ENCODE data around the gene SCO2. TPM values are rescaled to one million over a fixed set of nuclear protein-coding genes. Genes with fewer than 3 reads are reported as not detected.

The SCO2 gene
- total RNA-seq, 4 donors from 2014 or later, result 1.5 to 9.4 (median 4.4) TPM

DNA sequence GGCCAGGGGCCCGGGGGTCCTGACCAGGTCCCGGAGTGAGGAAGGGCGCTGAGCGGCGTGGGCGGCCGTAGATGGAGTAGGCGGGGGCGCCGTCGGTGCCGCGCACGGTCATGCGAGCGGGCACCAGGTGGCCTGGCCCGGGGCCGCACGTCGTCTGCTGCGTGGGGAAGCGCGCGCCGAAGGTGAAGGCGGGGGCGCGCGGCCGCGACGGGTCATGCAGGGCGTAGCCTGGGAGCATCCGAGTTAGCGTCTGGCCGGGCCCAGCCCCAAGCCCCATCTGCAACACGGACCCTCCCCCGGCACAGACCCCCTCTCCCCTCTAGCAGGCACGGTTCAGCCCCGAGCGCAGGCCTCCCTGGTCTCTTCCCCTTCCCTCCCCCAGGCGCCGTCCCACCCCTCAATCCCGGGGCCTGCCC is 6.2 kb upstream of the SCO2 start:
- intact Hi-C loops (cut with DNase I; ENCODE audit: low total_unique reads), result no loop called here
- TF ChIP-seq POLR2A (IDR thresholded peaks at IDR 0.05), result no peak
- TF ChIP-seq, protein P1, sequence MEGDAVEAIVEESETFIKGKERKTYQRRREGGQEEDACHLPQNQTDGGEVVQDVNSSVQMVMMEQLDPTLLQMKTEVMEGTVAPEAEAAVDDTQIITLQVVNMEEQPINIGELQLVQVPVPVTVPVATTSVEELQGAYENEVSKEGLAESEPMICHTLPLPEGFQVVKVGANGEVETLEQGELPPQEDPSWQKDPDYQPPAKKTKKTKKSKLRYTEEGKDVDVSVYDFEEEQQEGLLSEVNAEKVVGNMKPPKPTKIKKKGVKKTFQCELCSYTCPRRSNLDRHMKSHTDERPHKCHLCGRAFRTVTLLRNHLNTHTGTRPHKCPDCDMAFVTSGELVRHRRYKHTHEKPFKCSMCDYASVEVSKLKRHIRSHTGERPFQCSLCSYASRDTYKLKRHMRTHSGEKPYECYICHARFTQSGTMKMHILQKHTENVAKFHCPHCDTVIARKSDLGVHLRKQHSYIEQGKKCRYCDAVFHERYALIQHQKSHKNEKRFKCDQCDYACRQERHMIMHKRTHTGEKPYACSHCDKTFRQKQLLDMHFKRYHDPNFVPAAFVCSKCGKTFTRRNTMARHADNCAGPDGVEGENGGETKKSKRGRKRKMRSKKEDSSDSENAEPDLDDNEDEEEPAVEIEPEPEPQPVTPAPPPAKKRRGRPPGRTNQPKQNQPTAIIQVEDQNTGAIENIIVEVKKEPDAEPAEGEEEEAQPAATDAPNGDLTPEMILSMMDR (IDR thresholded peaks at IDR 0.05), result no peak
- DNase-seq (ENCODE audit: low spot score in 2 of 2), result peak; percentile 56 to 94
- peak overlapping the region; percentile 61 for H3K4me3 ChIP-seq (ENCODE audit: low read depth, poor library complexity, severe bottlenecking)
- whole genome bisulfite sequencing, 2 donors, result 0% methylated on average over 25 to 34 of the region's 44 CpGs

DNA sequence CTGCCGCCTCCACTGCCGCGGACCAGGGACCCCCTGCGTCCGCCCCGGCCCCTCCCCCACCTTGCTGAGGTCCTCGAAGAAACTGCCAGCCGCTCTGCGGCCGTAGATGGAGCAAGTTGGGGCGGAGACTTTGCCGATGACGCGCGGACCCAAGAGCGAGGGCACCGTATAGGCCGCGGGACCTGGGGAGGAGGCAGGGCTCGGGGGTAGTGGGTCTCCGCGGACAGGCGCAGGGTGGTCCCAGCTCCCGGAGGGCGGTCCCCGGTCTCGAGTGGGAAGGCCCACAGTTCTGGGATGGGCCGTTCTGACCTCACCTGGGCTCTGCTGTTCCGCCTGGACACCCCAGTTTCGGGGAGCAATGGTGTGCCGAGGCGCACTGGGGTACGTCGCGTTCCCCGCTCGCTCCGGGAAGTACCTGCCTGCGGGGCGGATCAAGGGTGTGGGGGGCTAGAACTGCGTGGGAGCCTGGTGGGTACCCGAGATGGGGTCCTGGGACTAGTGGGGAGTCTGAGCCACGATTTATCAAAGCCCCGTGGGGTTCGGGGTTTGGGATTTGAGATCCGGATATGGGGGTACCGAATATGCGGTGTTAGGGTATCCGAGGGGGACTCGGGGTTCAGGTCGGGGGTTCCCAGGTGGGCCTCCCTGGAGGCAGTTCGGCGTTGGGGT is 5.6 kb upstream of the SCO2 start:
- intact Hi-C loops (cut with DNase I; ENCODE audit: low total_unique reads), result no loop called here
- peak; percentile 88 to 98 for DNase-seq (ENCODE audit: low spot score in 2 of 2)
- WGBS, 2 donors, result 2 to 6% methylated on average over 33 to 41 of the region's 53 CpGs
- peak in 1 of 2 donors; percentile 23 for TF ChIP-seq POLR2A (IDR thresholded peaks at IDR 0.05)
- TF ChIP-seq, protein P1 (IDR thresholded peaks at IDR 0.05), result no peak
- peak overlapping the region; percentile 61 for H3K4me3 ChIP-seq (ENCODE audit: low read depth, poor library complexity, severe bottlenecking)

DNA sequence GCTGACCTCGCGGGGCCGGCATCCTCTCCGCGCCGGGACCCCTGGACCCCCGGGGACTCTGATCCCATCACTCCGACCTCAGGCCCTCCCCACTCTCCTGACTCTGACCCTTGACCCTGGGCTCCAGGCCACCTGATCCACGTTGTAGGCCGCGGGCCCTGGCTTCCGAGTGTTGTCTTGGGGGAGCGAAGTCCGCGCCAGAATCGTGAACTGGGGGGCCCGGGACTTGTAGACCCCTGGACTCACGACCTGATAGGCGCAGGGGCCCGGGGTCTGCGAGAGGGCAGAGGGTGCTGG is 5.1 kb upstream of the SCO2 start:
- TF ChIP-seq, protein P1 (IDR thresholded peaks at IDR 0.05), result no peak
- TF ChIP-seq POLR2A (IDR thresholded peaks at IDR 0.05), result no peak
- WGBS, 2 donors, result 0% methylated on average over 7 to 19 of the region's 21 CpGs
- peak overlapping the region; percentile 61 for H3K4me3 ChIP-seq (ENCODE audit: low read depth, poor library complexity, severe bottlenecking)
- intact Hi-C loops (cut with DNase I; ENCODE audit: low total_unique reads), result no loop called here
- no peak for DNase-seq (ENCODE audit: low spot score in 2 of 2)

DNA sequence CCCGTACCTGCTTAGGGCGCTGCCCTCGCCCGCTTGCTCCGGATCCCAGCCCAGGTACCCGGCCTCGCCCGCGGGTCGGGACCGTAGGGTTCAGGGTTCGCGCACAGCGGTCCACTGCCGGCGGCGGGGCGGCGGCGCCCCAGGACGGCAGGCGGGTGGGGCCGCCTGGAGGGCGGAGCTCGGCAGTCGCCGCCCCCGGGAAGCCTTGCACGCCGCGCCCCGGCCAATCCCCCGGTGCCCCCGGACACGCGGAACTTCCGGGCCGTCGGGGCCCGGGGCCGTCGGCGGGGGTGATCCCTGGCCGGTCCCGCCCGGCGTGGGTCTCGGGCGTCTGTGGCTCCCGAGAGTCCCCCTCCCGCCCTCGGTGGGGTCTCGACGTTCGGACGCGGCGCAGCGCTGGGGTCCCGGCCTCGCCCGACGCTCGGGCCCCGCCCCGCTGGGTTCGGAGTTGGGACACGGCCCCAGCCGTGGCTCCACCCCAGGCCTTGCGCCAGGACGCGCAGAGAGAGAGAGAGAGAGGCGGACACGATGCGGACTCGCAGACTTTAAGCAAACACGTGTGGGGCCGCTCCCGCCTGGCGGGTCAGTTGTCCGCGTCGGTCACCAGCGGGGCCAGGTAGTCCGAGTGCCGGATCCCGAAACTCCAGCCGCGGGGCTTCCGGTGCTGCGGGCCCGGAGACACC is 4.6 kb upstream of the SCO2 start, which contains the start of gene TYMP:
Gene TYMP, minus strand, starts transcription at position 116 of the 683 bp plus-strand sequence. CDS start 303 bp downstream, outside the sequence.
- 0% methylated on average over 20 to 72 of the region's 92 CpGs for WGBS, 2 donors
- TF ChIP-seq POLR2A (IDR thresholded peaks at IDR 0.05), result peak in 1 of 2 donors; percentile 2
- TF ChIP-seq, protein P1 (IDR thresholded peaks at IDR 0.05), result peak in 1 of 3 donors; percentile 18
- DNase-seq (ENCODE audit: low spot score in 2 of 2), result peak; percentile 77 to 97
- intact Hi-C loops (cut with DNase I; ENCODE audit: low total_unique reads), result no loop called here
- H3K4me3 ChIP-seq (ENCODE audit: low read depth, poor library complexity, severe bottlenecking), result peak within 1 kb of the TSS; percentile 61

DNA sequence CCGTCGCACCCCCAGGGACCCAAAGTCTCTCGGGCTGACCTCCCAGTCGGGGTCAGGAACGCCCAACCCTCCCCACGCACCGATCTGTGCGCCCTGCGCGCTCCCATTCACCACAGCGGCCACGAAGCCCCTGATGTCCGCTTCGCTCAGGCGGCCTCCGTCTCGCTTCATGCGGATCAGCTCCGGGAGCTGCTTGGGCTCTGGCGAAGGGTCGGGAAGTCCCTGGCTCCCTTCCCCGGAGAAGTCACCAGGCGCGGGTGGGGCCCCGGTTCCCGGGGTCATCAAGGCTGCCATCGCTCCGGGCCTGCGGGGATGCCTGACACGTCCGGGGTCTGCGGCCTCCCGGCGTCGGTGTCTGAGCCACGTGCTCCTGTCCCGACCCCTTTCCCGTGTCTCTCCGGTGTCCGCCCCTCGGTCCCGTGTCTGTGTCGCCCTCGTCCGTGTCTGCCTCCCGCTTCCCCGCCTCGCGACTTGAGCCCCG is 4.1 kb upstream of the SCO2 start:
- DNase-seq (ENCODE audit: low spot score in 2 of 2), result peak in 1 of 2 donors; percentile 95
- 12 to 22% methylated on average over 27 to 33 of the region's 50 CpGs for WGBS, 2 donors
- intact Hi-C loops (cut with DNase I; ENCODE audit: low total_unique reads), result no loop called here
- no peak for TF ChIP-seq POLR2A (IDR thresholded peaks at IDR 0.05)
- TF ChIP-seq, protein P1 (IDR thresholded peaks at IDR 0.05), result no peak
- H3K4me3 ChIP-seq (ENCODE audit: low read depth, poor library complexity, severe bottlenecking), result peak overlapping the region; percentile 61
